Spinal cord (tissue), 10 donors: Measurements from ENCODE around the gene HHIPL1. TPM values are rescaled to one million over a fixed set of nuclear protein-coding genes. Genes with fewer than 3 reads are reported as not detected.

Source experiments
- DNase-seq, 6 donors: peaks; one replicate each; pipeline versions ENCODE4 v3.0.0 to v3.0.0-alpha.2; 2013 to 2015; ENCODE audit warnings: low spot score in 6 of 6, low read depth in 4 of 6
- H3K27ac ChIP-seq: one replicate; pipeline ENCODE4 v1.5.1; 2013; ENCODE audit warnings: low read depth, low read length, control low read depth
- H3K27me3 ChIP-seq: one replicate; pipeline ENCODE4 v1.6.1; 2013; ENCODE audit warnings: low read length; ENCODE audit not compliant: control insufficient read depth, insufficient read depth
- H3K36me3 ChIP-seq: one replicate; pipeline ENCODE4 v1.6.1; 2013; ENCODE audit warnings: low read length; ENCODE audit not compliant: control insufficient read depth, insufficient read depth
- H3K4me1 ChIP-seq: one replicate; pipeline ENCODE4 v1.6.1; 2013; ENCODE audit warnings: low read length; ENCODE audit not compliant: control insufficient read depth, insufficient read depth
- H3K4me3 ChIP-seq: one replicate; pipeline ENCODE4 v1.5.1; 2013; ENCODE audit warnings: low read depth, low read length, control low read depth
- H3K9me3 ChIP-seq: one replicate; pipeline ENCODE4 v1.6.1; 2013; ENCODE audit warnings: low read length; ENCODE audit not compliant: control insufficient read depth, insufficient read depth
- WGBS: methylation state at CpG from one replicate; pipeline ENCODE4 v1.1.5; 2013; ENCODE audit warnings: missing lambda C conversion rate; ENCODE audit not compliant: insufficient coverage; 5-methylcytosine and 5-hydroxymethylcytosine counted together
- polyA plus RNA-seq, 2 donors: library from polyadenylated mRNA; unstranded; fragments of 120-200 nt; gene quantifications; one replicate each; pipeline ENCODE4 v1.2.1, GENCODE V29; 2013; ENCODE audit not compliant: insufficient read length in 2 of 2
- total RNA-seq, 2 donors: library from RNA; depleted of rRNA in 1 of 2; stranded (reverse); fragments of 120-200 nt in 1 of 2; fragments of >200 nt in 1 of 2; gene quantifications; one replicate each; pipeline versions ENCODE4 v1.2.3 to v1.2.4, GENCODE V29; 2013 to 2014
- donor health status: healthy.

Gene HHIPL1
- total and polyA plus RNA-seq, 4 donors, result 4.8 to 6.2 (median 5.4) TPM

GRCh38 chr14:99685596-99685995, 40.7 kb downstream of the HHIPL1 start:
- DNase-seq, result no peak
- peaks cover 3% of the 10 kb centered on the region for H3K36me3 ChIP-seq
- H3K4me3 ChIP-seq, result no peak overlapping the region
- no peaks in the 10 kb centered on the region for H3K9me3 ChIP-seq
- H3K27me3 ChIP-seq, result no peaks in the 10 kb centered on the region
- WGBS, result no CpG with 5 or more reads among the region's 1 CpG
- no peak overlapping the region for H3K27ac ChIP-seq
- H3K4me1 ChIP-seq, result peaks cover 21% of the 10 kb centered on the region

- Histone ChIP-seq H3K27me3 (no peaks in the 10 kb centered on the region), H3K4me1 (peaks cover 21% of the 10 kb centered on the region), H3K9me3 (no peaks in the 10 kb centered on the region), H3K4me3 (no peak overlapping the region), H3K27ac (no peak overlapping the region), H3K36me3 (peaks cover 6% of the 10 kb centered on the region)
- no peak for DNase-seq
- 92% methylated on average over 5 of the region's 8 CpGs for WGBS
Observed at GRCh38 chr14:99686557-99687283, 41.8 kb downstream of the HHIPL1 start.

- 70% methylated on average over 10 of the region's 12 CpGs for WGBS
- Histone ChIP-seq H3K27me3 (no peaks in the 10 kb centered on the region), H3K9me3 (no peaks in the 10 kb centered on the region), H3K36me3 (peaks cover 6% of the 10 kb centered on the region), H3K4me1 (peaks cover 20% of the 10 kb centered on the region), H3K27ac (no peak overlapping the region), H3K4me3 (no peak overlapping the region)
- no peak for DNase-seq
Observed at GRCh38 chr14:99687284-99688209, 42.6 kb downstream of the HHIPL1 start.

- H3K4me1 ChIP-seq, result peaks cover 13% of the 10 kb centered on the region
- no peaks in the 10 kb centered on the region for H3K27me3 ChIP-seq
- peaks cover 6% of the 10 kb centered on the region for H3K36me3 ChIP-seq
- no peak overlapping the region for H3K27ac ChIP-seq
- no peak overlapping the region for H3K4me3 ChIP-seq
- H3K9me3 ChIP-seq, result no peaks in the 10 kb centered on the region
- no peak for DNase-seq
- 71% methylated on average over 10 of the region's 10 CpGs for WGBS
Observed at GRCh38 chr14:99688210-99688581, 43.3 kb downstream of the HHIPL1 start.

GRCh38 chr14:99688629-99689028, 43.7 kb downstream of the HHIPL1 start:
- no peak for DNase-seq
- Histone ChIP-seq H3K4me3 (no peak overlapping the region), H3K4me1 (peaks cover 9% of the 10 kb centered on the region), H3K27me3 (no peaks in the 10 kb centered on the region), H3K9me3 (no peaks in the 10 kb centered on the region), H3K36me3 (peaks cover 6% of the 10 kb centered on the region), H3K27ac (no peak overlapping the region)
- 89% methylated on average over 11 of the region's 11 CpGs for WGBS

- WGBS, result 92% methylated on average over 11 of the region's 11 CpGs
- no peak for DNase-seq
- no peaks in the 10 kb centered on the region for H3K27me3 ChIP-seq
- peaks cover 6% of the 10 kb centered on the region for H3K36me3 ChIP-seq
- no peak overlapping the region for H3K4me3 ChIP-seq
- H3K27ac ChIP-seq, result no peak overlapping the region
- no peaks in the 10 kb centered on the region for H3K9me3 ChIP-seq
- peaks cover 7% of the 10 kb centered on the region for H3K4me1 ChIP-seq
Observed at GRCh38 chr14:99689266-99690236, 44.6 kb downstream of the HHIPL1 start.

- no peaks in the 10 kb centered on the region for H3K9me3 ChIP-seq
- H3K27ac ChIP-seq, result no peak overlapping the region
- DNase-seq, result no peak
- no peak overlapping the region for H3K4me3 ChIP-seq
- no peaks in the 10 kb centered on the region for H3K27me3 ChIP-seq
- H3K4me1 ChIP-seq, result no peaks in the 10 kb centered on the region
- 100% methylated on average over 2 of the region's 5 CpGs for WGBS
- H3K36me3 ChIP-seq, result peaks cover 6% of the 10 kb centered on the region
Observed at GRCh38 chr14:99690636-99691035, 45.7 kb downstream of the HHIPL1 start.

GRCh38 chr14:99691111-99691885, 46.4 kb downstream of the HHIPL1 start:
- H3K4me3 ChIP-seq, result no peak overlapping the region
- H3K9me3 ChIP-seq, result no peaks in the 10 kb centered on the region
- no peaks in the 10 kb centered on the region for H3K27me3 ChIP-seq
- H3K36me3 ChIP-seq, result peaks cover 6% of the 10 kb centered on the region
- H3K27ac ChIP-seq, result no peak overlapping the region
- no peak for DNase-seq
- 94% methylated on average over 11 of the region's 13 CpGs for WGBS
- no peaks in the 10 kb centered on the region for H3K4me1 ChIP-seq
